CD4-positive, alpha-beta T cell (primary cell): ENCODE measurements around the gene MKLN1. TPM values are rescaled to one million over a fixed set of nuclear protein-coding genes. Genes with fewer than 3 reads are reported as not detected.
A peak's percentile ranks its signal among the peaks of the same experiment; 100 is the strongest.

Experiments
- ATAC-seq: fragments of 200-7000 bp; cut with Tn5 transposase; one replicate; pipeline ENCODE4 v1.10.0; 2022; ENCODE audit warnings: mild to moderate bottlenecking; ENCODE audit not compliant: poor library complexity
- CTCF ChIA-PET: fragments of 350-600 bp; sonication (Branson Sonifier 250); formaldehyde crosslinking; loops from one replicate; lab custom pipeline; 2021; ENCODE audit warnings: antibody characterized with exemption, inconsistent platforms; lab: Charles Lee
- POLR2A ChIA-PET: fragments of 350-600 bp; sonication (Branson Sonifier 250); formaldehyde crosslinking; loops from one replicate; lab custom pipeline; 2021; ENCODE audit warnings: antibody characterized with exemption, inconsistent platforms; lab: Charles Lee
- DNase-seq, 14 experiments: peaks; one replicate each; pipeline ENCODE4 v3.0.0-alpha.2; 2013 to 2020; ENCODE audit warnings: mixed read lengths in 2 of 14
- H3K27ac ChIP-seq, 2 donors: one replicate each; pipeline versions ENCODE4 v1.5.1 to v1.7.0; 2013; ENCODE audit warnings: low read length in 2 of 2, low read depth in 1 of 2, mild to moderate bottlenecking in 1 of 2
- H3K27me3 ChIP-seq, 2 experiments: 1 replicate in 1 of 2; 2 replicates in 1 of 2; pipeline versions ENCODE4 v1.6.1 to v1.7.0; 2013; ENCODE audit warnings: low read length in 2 of 2, control low read depth in 1 of 2, mild to moderate bottlenecking in 1 of 2, moderate library complexity in 1 of 2; ENCODE audit not compliant: insufficient read depth in 2 of 2, control insufficient read depth in 1 of 2
- H3K36me3 ChIP-seq: one replicate; pipeline ENCODE4 v1.6.1; 2013; ENCODE audit warnings: low read length, control low read depth; ENCODE audit not compliant: insufficient read depth
- H3K4me1 ChIP-seq: one replicate; pipeline ENCODE4 v1.6.1; 2013; ENCODE audit warnings: low read length, control low read depth; ENCODE audit not compliant: insufficient read depth
- H3K4me3 ChIP-seq: one replicate; pipeline ENCODE4 v1.5.1; 2013; ENCODE audit warnings: mild to moderate bottlenecking, low read length, moderate library complexity
- H3K9me3 ChIP-seq, 2 experiments: 1 replicate in 1 of 2; 2 replicates in 1 of 2; pipeline versions ENCODE4 v1.6.1 to v1.7.0; 2013; ENCODE audit warnings: low read length in 2 of 2, mild to moderate bottlenecking in 2 of 2, control low read depth in 1 of 2, moderate library complexity in 1 of 2; ENCODE audit not compliant: control insufficient read depth in 1 of 2, insufficient read depth in 1 of 2
- H3K27ac Mint-ChIP-seq: one replicate; pipeline ENCODE4 v1.8.0; 2020; ENCODE audit warnings: mixed read lengths
- H3K27me3 Mint-ChIP-seq: one replicate; pipeline ENCODE4 v1.8.0; 2021; ENCODE audit warnings: mixed read lengths
- H3K36me3 Mint-ChIP-seq: one replicate; pipeline ENCODE4 v1.8.0; 2021; ENCODE audit warnings: low read depth, mixed read lengths
- H3K4me1 Mint-ChIP-seq: one replicate; pipeline ENCODE4 v1.8.0; 2021; ENCODE audit warnings: low read depth, mixed read lengths
- H3K4me3 Mint-ChIP-seq: one replicate; pipeline ENCODE4 v1.8.0; 2020; ENCODE audit warnings: mild to moderate bottlenecking, mixed read lengths
- H3K9me3 Mint-ChIP-seq: one replicate; pipeline ENCODE4 v1.8.0; 2020; ENCODE audit warnings: mixed read lengths
- CTCF ChIP-seq: fragments of 200-600 bp; IDR thresholded peaks from one replicate; pipeline ENCODE4 v1.8.0; 2022; ENCODE audit warnings: antibody characterized with exemption, mild to moderate bottlenecking
- intact Hi-C, 2 experiments: fragments of 100-400 bp; cut with DNase I in 1 of 2; cut with micrococcal nuclease in 1 of 2; formaldehyde crosslinking; loops; one replicate each; pipeline versions ENCODE4 v1.15.1 to v1.9.0; 2023 to 2025; cut with DNase I, micrococcal nuclease
- total RNA-seq, 174 experiments: library from RNA in 2 of 174; stranded (reverse) in 2 of 174; gene quantifications; one replicate each; pipeline ENCODE4 v1.2.3 and lab custom pipeline; 2021 to 2026

Gene MKLN1
- total RNA-seq, 2 experiments from 2014 or later, result 47.2 to 53.7 TPM

- Histone ChIP-seq H3K4me3 (peak overlapping the region; percentile 9), H3K27me3 (no peaks in the 10 kb centered on the region), H3K27ac (no peak overlapping the region), H3K4me1 (peaks cover 4% of the 10 kb centered on the region), H3K36me3 (no peaks in the 10 kb centered on the region), H3K9me3 (no peaks in the 10 kb centered on the region)
- intact Hi-C loops, result no loop called here
- Mint-ChIP-seq H3K27me3 (peaks cover 4% of the 10 kb centered on the region), H3K9me3 (no peaks in the 10 kb centered on the region), H3K4me1 (peaks cover 10% of the 10 kb centered on the region), H3K36me3 (no peaks in the 10 kb centered on the region), H3K4me3 (no peak overlapping the region), H3K27ac (no peak overlapping the region)
- no peak for TF ChIP-seq CTCF
- POLR2A ChIA-PET, result no interaction called here
- ATAC-seq (no peak), DNase-seq (peak in 2 of 14 experiments; percentile 25 to 62)
- CTCF ChIA-PET, result interaction anchor here (1.0 kb wide), 1 partner anchor 8 kb away, joined by 4 read pairs; no protein-coding TSS in a partner anchor
Measured at GRCh38 chr7:131522325-131522930, 194.8 kb downstream of the MKLN1 start.

- POLR2A ChIA-PET, result no interaction called here
- Mint-ChIP-seq H3K27me3 (peaks cover 4% of the 10 kb centered on the region), H3K9me3 (no peaks in the 10 kb centered on the region), H3K36me3 (no peaks in the 10 kb centered on the region), H3K4me3 (no peak overlapping the region), H3K27ac (no peak overlapping the region), H3K4me1 (peaks cover 10% of the 10 kb centered on the region)
- TF ChIP-seq CTCF, result no peak
- Histone ChIP-seq H3K27ac (no peak overlapping the region), H3K4me1 (peaks cover 4% of the 10 kb centered on the region), H3K9me3 (no peaks in the 10 kb centered on the region), H3K27me3 (no peaks in the 10 kb centered on the region), H3K4me3 (no peak overlapping the region), H3K36me3 (no peaks in the 10 kb centered on the region)
- CTCF ChIA-PET, result no interaction called here
- intact Hi-C loops, result no loop called here
- ATAC-seq (no peak), DNase-seq (no peak)
Measured at GRCh38 chr7:131524115-131524514, 196.4 kb downstream of the MKLN1 start.

- intact Hi-C loops, result no loop called here
Measured at GRCh38 chr7:131524703-131525102, 197.0 kb downstream of the MKLN1 start.

More at GRCh38 chr7:131524703-131525102, 197.0 kb downstream of the MKLN1 start:
- H3K27ac Mint-ChIP-seq, result no peak overlapping the region
- ChIA-PET POLR2A (no interaction called here), CTCF (no interaction called here)
- Histone ChIP-seq H3K9me3 (no peaks in the 10 kb centered on the region), H3K36me3 (no peaks in the 10 kb centered on the region), H3K4me3 (no peak overlapping the region), H3K27ac (no peak overlapping the region), H3K27me3 (no peaks in the 10 kb centered on the region), H3K4me1 (peaks cover 4% of the 10 kb centered on the region)
- peaks cover 10% of the 10 kb centered on the region for H3K4me1 Mint-ChIP-seq
- H3K4me3 Mint-ChIP-seq, result no peak overlapping the region
- TF ChIP-seq CTCF, result no peak
- no peak for DNase-seq
- no peaks in the 10 kb centered on the region for H3K9me3 Mint-ChIP-seq
- H3K36me3 Mint-ChIP-seq, result no peaks in the 10 kb centered on the region
- ATAC-seq, result no peak
- H3K27me3 Mint-ChIP-seq, result peaks cover 4% of the 10 kb centered on the region
